Aorta (tissue), 5 donors: ENCODE measurements around the gene DCK. TPM values are rescaled to one million over a fixed set of nuclear protein-coding genes. Genes with fewer than 3 reads are reported as not detected.

Experiments
- ATAC-seq: fragments of 200-7000 bp; cut with Tn5 transposase; one replicate; pipeline ENCODE4 v1.9.1; 2022; ENCODE audit warnings: moderate library complexity; ENCODE audit not compliant: low FRiP score
- DNase-seq, 2 donors: peaks; one replicate each; pipeline ENCODE4 v3.0.0-alpha.2; 2020
- H3K27ac ChIP-seq, 2 donors: one replicate each; pipeline ENCODE4 v1.5.1; 2013; ENCODE audit warnings: low read length in 2 of 2, mild to moderate bottlenecking in 2 of 2, moderate library complexity in 2 of 2, control low read depth in 1 of 2, inconsistent platforms in 1 of 2, low read depth in 1 of 2
- H3K27me3 ChIP-seq, 2 donors: one replicate each; pipeline ENCODE4 v1.6.1; 2013; ENCODE audit warnings: control low read depth in 1 of 2, low read length in 1 of 2, mild to moderate bottlenecking in 1 of 2, moderate library complexity in 1 of 2; ENCODE audit not compliant: insufficient read depth in 2 of 2, control insufficient read depth in 1 of 2
- H3K36me3 ChIP-seq, 2 donors: one replicate each; pipeline ENCODE4 v1.6.1; 2013; ENCODE audit warnings: control low read depth in 1 of 2, low read length in 1 of 2, mild to moderate bottlenecking in 1 of 2; ENCODE audit not compliant: insufficient read depth in 2 of 2, control insufficient read depth in 1 of 2
- H3K4me1 ChIP-seq, 2 donors: one replicate each; pipeline ENCODE4 v1.6.1; 2013; ENCODE audit warnings: low read length in 2 of 2, control low read depth in 1 of 2, mild to moderate bottlenecking in 1 of 2, moderate library complexity in 1 of 2; ENCODE audit not compliant: insufficient read depth in 2 of 2, control insufficient read depth in 1 of 2
- H3K4me3 ChIP-seq, 2 donors: one replicate each; pipeline ENCODE4 v1.5.1; 2013; ENCODE audit warnings: low read length in 2 of 2, control low read depth in 1 of 2, mild to moderate bottlenecking in 1 of 2
- H3K9me3 ChIP-seq: one replicate; pipeline ENCODE4 v1.6.1; 2013; ENCODE audit warnings: mild to moderate bottlenecking, low read length; ENCODE audit not compliant: control insufficient read depth
- WGBS, 2 donors: extraction: QIAGEN DNeasy Blood & Tissue Kit; methylation state at CpG; one replicate each; pipeline ENCODE4 v1.1.7; 2013; 5-methylcytosine and 5-hydroxymethylcytosine counted together
- intact Hi-C, 2 donors: fragments of 100-400 bp; cut with DNase I; formaldehyde crosslinking; loops; one replicate each; pipeline versions ENCODE4 v1.14.2 to v1.15.0; 2022
- polyA plus RNA-seq, 2 donors: library from polyadenylated mRNA; stranded (reverse); fragments of 200-250 nt; gene quantifications; one replicate each; pipeline ENCODE4 v1.2.3, GENCODE V29; 2013
- total RNA-seq, 2 donors: library from RNA; stranded (reverse); fragmentation: NEBNext Ultra II Directional; extraction: Animal tissue kit (Norgen Biotek cat#: 25700); gene quantifications; one replicate each; pipeline ENCODE4 v1.2.1, GENCODE V29; 2021
- donor health status: healthy with polysubstance abuse.
- donor health status: Bipolar disorder and iron deficiency.
- donor health status: DM: no; HTN: no; CAD: no.
- donor health status: DM: no; HTN: no; CAD: no.
- donor health status: DM: yes; HTN: yes; CAD: no.

DCK gene
- total and polyA plus RNA-seq, 4 donors, result 7.5 to 21.0 (median 10.9) TPM

- H3K4me1 ChIP-seq, result no peaks in the 10 kb centered on the region
- peak overlapping the region; percentile 48 to 79 for H3K27ac ChIP-seq
- peak; percentile 68 for ATAC-seq
- no peaks in the 10 kb centered on the region for H3K27me3 ChIP-seq
- intact Hi-C loops, result no loop called here
- no peaks in the 10 kb centered on the region for H3K36me3 ChIP-seq
- H3K4me3 ChIP-seq, result peak overlapping the region; percentile 61 to 89
- H3K9me3 ChIP-seq, result no peaks in the 10 kb centered on the region
- WGBS, 2 donors, result 4 to 5% methylated on average over 10 of the region's 10 CpGs
- no peak for DNase-seq
Observed at GRCh38 chr4:71074452-71075299, 81.2 kb downstream of the DCK start.

Other genes with a start within 250 kb of the DCK start
- 10 to 100 TPM; 39.2 to 40.0 TPM for gene GRSF1, start 153.8 kb upstream of the DCK start, total RNA-seq
- gene GRSF1, start 153.8 kb upstream of the DCK start, polyA plus RNA-seq, result 10 to 100 TPM; 38.3 to 46.1 TPM
- gene MOB1B, start 91.3 kb upstream of the DCK start, total RNA-seq, result 10 to 100 TPM; 26.5 to 29.8 TPM
- 1 to 10 TPM; 5.9 to 6.1 TPM for gene MOB1B, start 91.3 kb upstream of the DCK start, polyA plus RNA-seq